GM19324 (cell line): ENCODE data around the gene ATXN8OS.
"Not testable (repeated sequence)": the region's sequence is repeated elsewhere in the genome, so short reads cannot be mapped to it uniquely, and the experiment has no call there.

ENCODE experiments used
- ATAC-seq: cut with Tn5 transposase; IDR thresholded peaks from one replicate; pipeline ENCODE4 v1.9.1; 2021; ENCODE audit warnings: mild to moderate bottlenecking, moderate library complexity; ENCODE audit not compliant: unreplicated experiment, low FRiP score

The ATXN8OS gene

GRCh38 chr13:70107498-70108281, at the start of gene ATXN8OS:
TSS of gene ATXN8OS (plus strand) at chr13:70107826.
- no peak for ATAC-seq

DNA sequence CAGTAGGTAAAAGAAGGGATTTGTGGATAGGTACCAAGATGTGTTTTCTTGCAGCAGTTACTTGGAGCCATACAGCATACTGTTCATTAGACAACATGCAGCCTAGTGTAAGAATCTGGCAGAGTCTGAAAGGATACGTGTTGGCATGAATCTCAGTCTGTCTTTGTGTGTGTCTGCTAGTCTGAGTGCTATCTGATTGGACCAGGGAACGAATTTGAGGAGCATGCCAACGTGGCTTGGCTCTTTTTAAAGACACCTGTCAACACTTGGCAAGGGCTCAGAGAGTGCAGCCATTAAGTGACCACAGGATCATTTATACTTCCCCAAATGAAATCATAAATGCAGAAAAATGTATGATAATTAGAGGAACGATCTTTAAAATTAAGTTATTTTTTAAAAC, 27.6 kb upstream of the ATXN8OS start:
- ATAC-seq, result no peak

DNA sequence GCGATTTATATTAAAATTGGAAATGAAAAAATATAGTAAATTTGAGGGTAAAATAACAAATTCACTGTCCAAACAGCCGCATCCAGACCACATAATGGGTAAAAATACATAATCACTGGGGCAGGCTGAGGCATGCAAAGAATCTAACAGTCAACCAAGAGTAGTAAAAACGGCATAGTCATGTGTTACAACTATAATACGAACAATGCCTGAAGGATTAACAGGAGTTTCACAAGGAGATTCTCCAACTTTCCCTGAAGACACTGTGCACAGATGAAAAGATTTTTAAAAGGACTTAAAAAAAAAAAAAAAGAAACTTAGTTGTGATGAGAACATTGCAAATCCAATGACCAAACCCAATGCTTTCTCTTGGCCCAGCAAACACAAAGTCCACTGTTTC, 20.4 kb upstream of the ATXN8OS start:
- no peak for ATAC-seq

DNA sequence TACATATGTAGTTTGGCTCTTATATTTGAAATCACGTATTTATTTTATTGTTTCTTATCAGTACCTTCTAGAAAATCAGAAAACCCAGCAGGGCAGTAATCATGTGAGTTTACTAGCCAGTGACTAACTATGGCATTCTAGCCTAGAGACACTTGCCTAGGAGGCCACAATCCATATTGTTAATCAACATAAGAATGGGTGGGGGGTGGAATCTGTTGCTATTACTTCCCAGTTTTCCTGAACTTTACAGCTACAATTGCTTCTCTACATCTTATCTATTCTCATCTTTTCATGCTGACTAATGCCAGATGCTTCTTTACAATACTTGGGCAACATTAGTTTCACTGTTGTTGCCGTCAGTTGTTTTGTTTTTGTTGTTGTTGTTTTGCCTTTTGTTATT, 18.7 kb upstream of the ATXN8OS start:
- ATAC-seq, result no peak

GRCh38 chr13:70090036-70090723, 17.4 kb upstream of the ATXN8OS start:
- no peak for ATAC-seq

DNA sequence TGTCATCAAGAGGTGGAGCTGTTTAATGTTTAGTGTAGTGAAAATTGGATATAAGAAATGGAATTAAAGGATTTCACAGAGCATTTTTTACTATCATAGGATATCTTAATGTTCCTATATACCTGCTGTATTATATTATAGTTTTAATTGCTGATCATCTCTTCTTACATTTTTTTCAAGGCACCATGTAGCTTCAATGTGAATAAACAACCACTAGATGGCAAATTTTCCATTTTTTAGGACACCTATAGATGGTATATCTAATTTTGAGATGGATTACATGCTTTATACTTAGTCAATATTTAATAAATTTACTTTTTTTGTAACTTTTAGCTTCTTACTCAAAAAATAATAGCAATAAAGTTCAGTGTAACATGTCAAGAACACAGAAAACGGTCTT, 9.0 kb upstream of the ATXN8OS start:
- no peak for ATAC-seq

- no peak for ATAC-seq
Measured at GRCh38 chr13:70104481-70104880, 3.1 kb upstream of the ATXN8OS start.

DNA sequence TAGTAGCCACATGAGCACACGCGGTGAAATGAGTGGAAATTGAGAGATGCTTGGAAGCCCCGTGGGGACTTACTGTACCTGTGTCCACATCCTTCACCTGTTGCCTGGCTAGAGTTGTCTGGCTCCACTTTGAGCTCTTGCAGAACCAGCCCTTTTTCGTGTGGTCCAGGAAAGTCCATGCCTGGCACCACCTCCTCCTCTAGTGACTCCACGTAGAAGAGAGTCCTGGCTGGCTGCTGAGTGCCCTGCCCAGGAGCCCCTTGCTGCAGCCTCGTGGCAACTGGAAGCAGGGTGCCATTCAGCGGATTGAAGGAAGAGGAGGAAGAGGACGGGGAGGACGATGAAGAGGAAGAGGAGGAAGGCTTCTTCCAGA, 515 bp upstream of the ATXN8OS start:
- no peak for ATAC-seq

- ATAC-seq, result no peak
Measured at GRCh38 chr13:70108356-70109105, 905 bp downstream of the ATXN8OS start, which contains the start of gene KLHL1. TSS of gene KLHL1 (minus strand) at chr13:70108452. CDS start at chr13:70107699, 753 bp downstream.

GRCh38 chr13:70117338-70117905, 9.8 kb downstream of the ATXN8OS start:
- ATAC-seq, result no peak

DNA sequence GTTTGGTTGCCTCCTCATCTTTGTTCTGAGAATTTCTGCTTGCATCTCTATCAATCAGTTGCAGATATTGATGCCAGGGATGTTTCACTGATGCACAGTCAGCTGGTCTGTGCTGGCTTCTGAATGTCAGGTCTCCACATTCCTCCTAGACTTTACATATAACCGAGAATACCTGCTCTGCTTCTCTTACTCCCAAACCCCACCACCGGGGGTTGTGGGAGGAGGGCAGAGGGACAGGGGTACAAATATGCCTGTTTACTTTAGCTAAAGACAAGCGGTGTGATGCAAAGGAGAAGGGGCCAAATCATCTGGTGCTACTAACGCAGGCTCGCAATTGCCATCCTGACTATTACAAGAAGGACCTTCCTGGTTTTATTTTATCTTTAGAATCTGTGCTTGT, 18.1 kb downstream of the ATXN8OS start:
- ATAC-seq, result no peak

DNA sequence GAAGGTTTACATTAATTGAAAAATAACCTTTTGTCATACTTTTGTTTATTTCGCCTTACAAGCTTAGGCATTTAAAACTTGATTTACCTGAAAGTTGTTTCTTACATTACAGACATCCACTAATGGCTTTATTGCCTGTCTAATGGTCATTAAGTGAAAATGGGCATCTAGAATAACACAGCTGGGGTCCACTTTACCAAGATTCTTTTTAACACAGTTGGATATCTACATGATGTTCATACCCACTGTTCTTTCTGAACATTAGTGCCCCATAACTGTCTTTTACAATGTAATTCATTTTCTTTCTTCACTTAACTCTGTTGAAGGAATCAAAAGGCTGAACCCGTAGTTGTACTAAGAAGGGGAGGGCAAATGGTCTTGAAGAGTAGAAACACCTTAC, 20.5 kb downstream of the ATXN8OS start:
- ATAC-seq, result no peak

DNA sequence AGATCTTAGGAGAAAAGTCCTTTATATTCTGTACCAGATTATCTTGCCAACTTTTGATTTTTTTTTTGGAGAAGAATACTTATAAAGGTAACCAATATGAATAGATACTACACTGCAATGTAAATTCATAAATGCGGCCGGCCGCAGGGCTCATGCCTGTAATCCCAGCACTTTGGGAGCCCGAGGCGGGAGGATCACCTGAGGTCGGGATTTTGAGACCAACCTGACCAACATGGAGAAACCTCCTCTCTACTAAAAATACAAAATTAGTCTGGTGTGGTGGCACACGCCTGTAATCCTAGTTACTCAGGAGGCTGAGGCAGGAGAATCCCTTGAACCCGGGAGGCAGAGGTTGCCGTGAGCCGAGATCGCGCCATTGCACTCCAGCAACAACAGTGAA, 35.0 kb downstream of the ATXN8OS start:
- ATAC-seq, result not testable (repeated sequence)

GRCh38 chr13:70162141-70162540, 54.5 kb downstream of the ATXN8OS start:
- ATAC-seq, result no peak

DNA sequence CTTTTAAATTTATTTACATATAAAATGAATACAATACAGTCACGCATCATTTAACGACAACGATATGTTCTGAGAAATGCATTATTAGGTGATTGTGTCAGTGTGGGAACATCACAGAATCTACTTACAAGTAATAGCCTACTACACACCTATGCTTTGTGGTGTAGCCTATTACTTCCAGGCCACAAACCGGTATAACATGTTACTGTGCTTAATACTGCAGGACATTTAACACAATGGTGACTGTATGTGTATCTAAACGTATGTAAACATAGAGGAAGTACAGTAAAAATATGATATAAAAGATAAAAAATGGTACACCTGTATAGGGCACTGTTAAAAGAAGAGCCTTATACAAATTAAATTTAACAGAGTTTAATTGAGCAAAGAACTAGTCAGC, 63.1 kb downstream of the ATXN8OS start:
- no peak for ATAC-seq

DNA sequence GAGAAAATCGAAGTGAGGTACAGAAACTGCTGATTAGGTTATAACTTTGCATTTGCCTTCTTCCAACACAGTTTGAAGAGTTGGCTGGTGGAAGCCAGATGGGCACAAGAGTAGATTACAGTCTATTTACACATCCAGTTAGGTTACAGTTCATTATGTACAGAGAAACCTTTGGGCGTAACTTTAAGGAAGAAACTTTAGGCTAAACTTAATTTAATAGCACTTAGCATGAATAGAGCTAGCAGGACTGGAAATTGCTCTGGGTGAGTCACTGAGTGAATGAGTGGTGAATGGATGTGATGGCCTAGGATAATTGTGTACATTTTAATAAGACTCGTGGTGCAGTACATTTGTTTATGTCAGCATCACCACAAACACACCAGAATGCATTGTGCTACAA, 63.5 kb downstream of the ATXN8OS start:
- no peak for ATAC-seq

DNA sequence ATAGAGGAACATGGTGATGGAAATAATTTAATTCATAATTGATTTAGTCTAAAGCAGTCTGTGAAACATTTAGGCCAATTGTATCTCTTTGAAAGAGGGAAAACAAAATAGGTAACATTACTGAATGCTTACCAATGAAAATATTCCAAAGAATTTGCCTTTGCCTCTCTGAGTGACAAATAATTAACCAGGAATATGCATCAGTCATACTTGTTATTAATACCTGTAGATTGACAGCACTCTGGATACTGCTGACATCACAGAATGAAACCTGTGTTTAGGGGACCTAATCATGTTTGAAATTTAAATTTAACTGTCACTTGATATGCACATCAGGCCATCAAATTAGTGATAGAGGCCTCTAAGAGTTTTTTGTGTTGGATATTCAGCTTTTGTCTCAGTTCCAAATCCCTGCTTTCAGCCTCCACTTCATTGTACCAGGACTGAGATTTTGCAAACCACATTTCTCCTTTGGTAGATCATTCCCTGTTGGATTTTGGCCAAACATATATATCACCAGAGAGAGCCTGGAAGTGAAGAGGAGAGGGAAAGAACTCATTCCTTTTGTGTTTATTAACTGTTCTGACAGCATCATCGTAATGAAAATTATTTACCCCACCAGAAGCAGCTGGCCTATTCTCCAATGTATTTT, 65.4 kb downstream of the ATXN8OS start:
- ATAC-seq, result no peak

DNA sequence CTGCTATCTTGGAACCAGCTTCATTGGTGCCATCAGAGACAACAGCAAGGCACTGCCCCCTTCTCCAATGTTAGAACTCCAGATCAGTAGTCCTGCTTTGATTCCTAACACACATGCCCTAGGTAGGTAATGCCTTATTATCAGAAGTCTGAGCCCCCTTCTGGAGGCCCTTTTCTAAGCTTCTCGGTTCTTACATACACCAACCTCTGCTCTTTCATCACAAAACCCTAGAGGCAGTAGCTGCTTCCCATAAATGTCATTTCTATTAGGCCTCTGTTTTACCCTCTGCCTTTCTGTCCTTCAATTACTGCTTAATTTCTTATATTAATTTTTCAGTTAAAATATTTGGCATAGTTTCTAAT, 66.0 kb downstream of the ATXN8OS start:
- ATAC-seq, result no peak

DNA sequence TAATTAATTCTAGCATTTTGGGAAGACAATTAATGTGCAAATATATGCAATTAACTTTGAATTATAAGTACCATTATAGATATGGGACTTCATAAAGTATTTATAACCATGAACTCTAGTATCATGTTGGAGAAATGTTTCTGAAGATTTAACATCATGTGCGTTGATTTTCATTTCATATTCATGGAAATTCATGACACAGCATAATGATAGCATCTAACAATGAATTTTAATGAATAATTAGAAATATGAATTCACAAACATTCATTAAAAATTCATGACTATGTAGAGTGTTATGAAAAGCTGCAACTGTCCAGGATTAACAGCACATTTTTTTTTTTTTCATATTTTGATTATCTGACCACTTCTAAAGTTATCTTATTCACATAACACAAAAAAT, 70.7 kb downstream of the ATXN8OS start:
- no peak for ATAC-seq
